ENCODE measurements around the gene ARMCX5.
A peak's percentile ranks its signal among the peaks of the same experiment; 100 is the strongest.

The ARMCX5 gene

GRCh38 chrX:102599084-102599950, at the start of gene ARMCX5:
TSS of gene ARMCX5 (plus strand) at chrX:102599515. CDS start at chrX:102602142, 2,627 bp downstream.
- DNase-seq, result peak; percentile 64 to 69

GRCh38 chrX:102558607-102559006, 40.7 kb upstream of the ARMCX5 start:
- no peak for DNase-seq

- DNase-seq, result no peak
These were observed 38.8 kb upstream of the ARMCX5 start for GRCh38 chrX:102560423-102561068.

- no peak for DNase-seq
These were observed 18.4 kb upstream of the ARMCX5 start for GRCh38 chrX:102580891-102581290.

GRCh38 chrX:102593367-102593766, 5.9 kb upstream of the ARMCX5 start:
- DNase-seq, result no peak

- DNase-seq, result no peak
These were observed 750 bp downstream of the ARMCX5 start for GRCh38 chrX:102599951-102600579.

GRCh38 chrX:102604327-102604726, 5.0 kb downstream of the ARMCX5 start:
- DNase-seq, result no peak

- no peak for DNase-seq
These were observed 6.8 kb downstream of the ARMCX5 start for GRCh38 chrX:102606115-102606514.

- no peak for DNase-seq
These were observed 11.6 kb downstream of the ARMCX5 start for GRCh38 chrX:102610905-102611304.

- DNase-seq, result no peak
These were observed 24.8 kb downstream of the ARMCX5 start for GRCh38 chrX:102624105-102624504.

GRCh38 chrX:102627640-102628039, 28.3 kb downstream of the ARMCX5 start:
- DNase-seq, result no peak

GRCh38 chrX:102637561-102637960, 38.2 kb downstream of the ARMCX5 start:
- DNase-seq, result no peak

- no peak for DNase-seq
These were observed 51.6 kb downstream of the ARMCX5 start for GRCh38 chrX:102650903-102651241.

GRCh38 chrX:102651242-102652011, 52.1 kb downstream of the ARMCX5 start, which contains the start of gene GPRASP1:
TSS of gene GPRASP1 (plus strand) at chrX:102651483. CDS start at chrX:102653914, 2,431 bp downstream.
- DNase-seq, result peak; percentile 39 to 50

- DNase-seq, result peak; percentile 35 to 41
These were observed 52.8 kb downstream of the ARMCX5 start for GRCh38 chrX:102652031-102652688.
